ENCODE data around the gene CT55.
"Not testable (repeated sequence)": the region's sequence is repeated elsewhere in the genome, so short reads cannot be mapped to it uniquely, and the experiment has no call there.

DNA sequence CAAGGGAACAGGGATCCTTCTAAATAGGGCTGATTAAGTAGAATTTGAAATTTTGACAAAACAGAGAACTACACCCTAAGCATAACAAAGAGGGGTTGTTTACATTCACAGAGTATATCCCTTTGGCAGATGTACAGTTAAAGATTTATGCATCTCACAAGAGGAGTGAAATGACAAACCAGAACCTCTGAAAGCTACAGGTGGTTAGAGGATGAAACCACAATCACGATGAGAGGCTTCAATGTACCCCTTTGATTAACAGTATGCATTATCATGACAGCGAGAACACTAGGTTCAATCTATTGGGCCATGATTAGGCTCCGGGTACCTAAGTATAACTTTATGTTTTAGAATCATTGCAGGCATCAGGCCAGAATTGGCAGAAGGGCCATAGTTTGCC is 16.5 kb downstream of the CT55 start:
- TF ChIP-seq, protein P1, sequence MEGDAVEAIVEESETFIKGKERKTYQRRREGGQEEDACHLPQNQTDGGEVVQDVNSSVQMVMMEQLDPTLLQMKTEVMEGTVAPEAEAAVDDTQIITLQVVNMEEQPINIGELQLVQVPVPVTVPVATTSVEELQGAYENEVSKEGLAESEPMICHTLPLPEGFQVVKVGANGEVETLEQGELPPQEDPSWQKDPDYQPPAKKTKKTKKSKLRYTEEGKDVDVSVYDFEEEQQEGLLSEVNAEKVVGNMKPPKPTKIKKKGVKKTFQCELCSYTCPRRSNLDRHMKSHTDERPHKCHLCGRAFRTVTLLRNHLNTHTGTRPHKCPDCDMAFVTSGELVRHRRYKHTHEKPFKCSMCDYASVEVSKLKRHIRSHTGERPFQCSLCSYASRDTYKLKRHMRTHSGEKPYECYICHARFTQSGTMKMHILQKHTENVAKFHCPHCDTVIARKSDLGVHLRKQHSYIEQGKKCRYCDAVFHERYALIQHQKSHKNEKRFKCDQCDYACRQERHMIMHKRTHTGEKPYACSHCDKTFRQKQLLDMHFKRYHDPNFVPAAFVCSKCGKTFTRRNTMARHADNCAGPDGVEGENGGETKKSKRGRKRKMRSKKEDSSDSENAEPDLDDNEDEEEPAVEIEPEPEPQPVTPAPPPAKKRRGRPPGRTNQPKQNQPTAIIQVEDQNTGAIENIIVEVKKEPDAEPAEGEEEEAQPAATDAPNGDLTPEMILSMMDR (IDR thresholded peaks at IDR 0.05), result not testable (repeated sequence)
- TF ChIP-seq POLR2A (IDR thresholded peaks at IDR 0.05), result not testable (repeated sequence)

Data from tibial nerve (tissue), 3 donors.